Activated CD4-positive, CD25-positive, alpha-beta regulatory T cell treated with anti-CD3 and anti-CD28 coated beads, Interleukin-2, amount 50 U/mL, for 24 hours (primary cell): ENCODE results near the gene STAG3.
"Not testable (repeated sequence)": the region's sequence is repeated elsewhere in the genome, so short reads cannot be mapped to it uniquely, and the experiment has no call there.

ENCODE experiments used
- ATAC-seq, 2 donors: fragments of 150-1000 bp; cut with Tn5 transposase; one replicate each; pipeline ENCODE4 v1.10.0; 2021; ENCODE audit warnings: mild to moderate bottlenecking in 1 of 2, moderate library complexity in 1 of 2

The STAG3 gene

DNA sequence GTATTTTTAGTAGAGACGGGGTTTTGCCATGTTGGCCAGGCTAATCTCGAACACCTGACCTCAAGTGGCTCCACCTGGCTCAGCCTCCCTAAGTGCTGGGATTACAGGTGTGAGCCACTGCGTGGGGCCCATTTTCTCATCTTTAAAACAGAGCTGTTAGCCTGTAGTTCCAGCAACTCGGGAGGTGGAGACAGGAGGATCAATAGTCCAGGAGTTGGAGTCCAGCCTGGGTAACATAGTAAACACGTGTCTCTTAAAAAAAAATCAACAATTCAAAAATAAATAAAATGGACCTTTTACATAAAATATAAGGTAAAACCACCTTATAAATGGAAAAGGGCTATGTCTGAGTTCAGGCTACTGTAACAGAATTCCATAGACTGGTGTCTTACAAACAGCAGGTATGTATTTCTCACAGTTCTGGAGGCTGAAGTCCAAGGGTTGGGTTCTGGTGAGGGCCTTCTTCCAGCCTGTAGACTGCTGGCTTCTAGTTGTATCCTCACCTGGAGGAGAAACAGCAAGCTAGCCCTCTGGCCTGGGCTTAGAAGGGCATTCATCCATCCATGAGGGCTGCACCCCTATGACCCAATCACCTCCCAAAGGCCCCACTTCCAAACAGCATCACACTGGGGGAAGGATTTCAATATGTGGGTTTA lies 35.0 kb downstream of the STAG3 start:
- ATAC-seq, result no peak

DNA sequence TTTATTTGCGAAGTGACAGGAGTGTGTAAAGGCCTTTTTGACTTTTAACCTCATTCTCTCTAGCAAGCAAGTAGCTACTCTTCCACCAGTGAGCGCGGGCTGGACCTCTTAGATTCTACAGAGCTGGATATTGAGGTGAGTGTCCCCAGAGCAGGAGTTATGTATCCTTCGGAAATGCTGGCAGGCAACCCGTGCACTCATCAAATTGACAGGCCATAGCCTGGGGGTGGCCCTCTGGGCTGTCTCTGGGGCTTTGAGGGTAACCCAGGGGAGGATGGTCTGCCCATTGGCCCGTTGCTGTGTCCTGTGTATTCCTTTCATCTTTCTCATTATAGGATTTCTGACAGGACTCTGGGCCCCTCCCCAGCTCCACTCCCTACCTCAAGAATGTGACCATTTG lies 36.0 kb downstream of the STAG3 start:
- ATAC-seq, result no peak

GRCh38 chr7:100214356-100214755 lies 36.6 kb downstream of the STAG3 start:
- ATAC-seq, result not testable (repeated sequence)

DNA sequence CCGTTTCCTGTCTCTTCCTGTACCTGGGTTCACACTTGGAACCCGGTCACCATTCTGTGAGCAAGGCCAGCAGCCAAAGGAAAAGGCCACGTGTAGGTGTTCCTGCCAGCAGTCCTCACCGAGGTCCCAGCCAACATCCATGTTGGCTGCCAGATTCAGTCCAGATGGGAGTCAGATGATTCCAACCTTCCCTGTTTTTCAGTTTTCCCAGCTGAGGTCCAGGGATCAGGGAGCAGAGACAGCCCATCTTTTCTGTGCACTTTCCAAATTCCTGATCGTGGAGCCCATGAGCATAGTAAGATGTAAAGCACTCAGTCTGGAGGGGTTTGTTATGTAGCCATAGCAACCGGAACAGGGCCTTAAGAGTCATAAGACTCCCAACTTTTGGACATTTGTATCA lies 38.2 kb downstream of the STAG3 start:
- ATAC-seq, result no peak

DNA sequence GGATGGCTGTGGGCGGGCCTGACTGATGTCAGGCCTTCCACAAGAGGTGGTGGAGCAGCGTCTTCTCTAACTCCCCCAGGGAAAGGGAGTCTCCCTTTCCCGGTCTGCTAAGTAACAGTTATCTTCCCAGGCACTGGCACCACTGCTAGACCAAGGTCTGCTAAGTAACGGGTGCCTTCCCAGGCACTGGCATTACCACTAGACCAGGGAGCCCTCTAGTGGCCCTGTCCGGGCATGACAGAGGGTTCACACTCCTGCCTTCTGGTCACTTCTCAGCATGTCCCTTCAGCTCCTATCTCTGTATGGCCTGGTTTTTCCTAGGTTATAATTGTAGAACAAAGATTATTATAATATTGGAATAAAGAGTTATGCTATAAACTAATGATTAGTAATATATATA lies 40.2 kb downstream of the STAG3 start:
- ATAC-seq, result peak in 1 of 2 donors; percentile 0

DNA sequence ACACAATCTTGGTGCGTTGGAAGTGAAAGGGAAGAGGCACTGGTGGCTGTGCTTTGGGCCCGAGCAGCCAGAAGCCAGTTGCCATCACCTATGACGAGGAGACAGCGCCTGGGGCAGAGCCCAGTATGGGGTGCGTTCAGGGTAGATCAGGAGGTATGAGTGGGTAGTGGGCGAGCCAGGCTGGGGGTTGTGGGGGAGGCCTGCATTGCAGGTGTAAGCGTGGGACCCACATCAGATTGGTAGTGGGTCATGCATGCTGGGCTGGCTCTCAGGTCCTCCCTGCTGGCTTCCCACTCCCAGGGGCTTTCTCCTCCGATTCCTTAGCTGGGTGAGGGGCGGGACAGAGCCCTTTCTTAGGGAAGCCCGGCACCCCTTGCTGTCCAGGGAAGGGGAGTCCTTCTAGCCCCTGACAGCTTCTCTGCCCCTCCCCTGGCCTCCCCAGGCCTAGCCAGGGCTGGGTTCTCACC lies 41.6 kb downstream of the STAG3 start:
- ATAC-seq, result no peak

DNA sequence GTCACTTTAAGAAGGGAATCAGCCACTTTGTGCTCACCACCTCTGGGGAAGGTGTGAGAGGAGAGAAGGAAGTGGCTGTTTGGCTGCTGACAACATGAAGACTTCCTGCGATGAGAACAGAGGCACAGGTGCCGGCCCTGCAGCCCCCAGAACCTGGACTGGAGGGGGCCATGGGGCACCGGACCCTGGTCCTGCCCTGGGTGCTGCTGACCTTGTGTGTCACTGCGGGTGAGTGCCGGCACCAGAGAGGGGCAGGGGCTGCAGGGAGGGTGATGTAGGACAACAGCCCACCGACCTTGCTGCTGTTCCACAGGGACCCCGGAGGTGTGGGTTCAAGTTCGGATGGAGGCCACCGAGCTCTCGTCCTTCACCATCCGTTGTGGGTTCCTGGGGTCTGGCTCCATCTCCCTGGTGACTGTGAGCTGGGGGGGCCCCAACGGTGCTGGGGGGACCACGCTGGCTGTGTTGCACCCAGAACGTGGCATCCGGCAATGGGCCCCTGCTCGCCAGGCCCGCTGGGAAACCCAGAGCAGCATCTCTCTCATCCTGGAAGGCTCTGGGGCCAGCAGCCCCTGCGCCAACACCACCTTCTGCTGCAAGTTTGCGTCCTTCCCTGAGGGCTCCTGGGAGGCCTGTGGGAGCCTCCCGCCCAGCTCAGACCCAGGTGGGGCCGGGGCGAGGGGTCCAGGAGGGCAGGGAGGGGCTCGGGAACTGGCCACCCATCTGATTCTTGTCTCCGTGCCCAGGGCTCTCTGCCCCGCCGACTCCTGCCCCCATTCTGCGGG lies 42.3 kb downstream of the STAG3 start, which contains the start of gene PVRIG:
PVRIG (plus strand) TSS at position 149 of the 785 bp plus-strand sequence; CDS start at position 171, 22 bp downstream.
- ATAC-seq, result not testable (repeated sequence)

- peak in 1 of 2 donors; percentile 1 for ATAC-seq
These were observed 43.0 kb downstream of the STAG3 start for GRCh38 chr7:100220586-100221230.

- peak; percentile 73 to 76 for ATAC-seq
These were observed 43.6 kb downstream of the STAG3 start for GRCh38 chr7:100221231-100221718.

GRCh38 chr7:100221767-100222444 lies 44.2 kb downstream of the STAG3 start:
- no peak for ATAC-seq

- no peak for ATAC-seq
These were observed 44.9 kb downstream of the STAG3 start for GRCh38 chr7:100222445-100223132.

- ATAC-seq, result not testable (repeated sequence)
These were observed 45.7 kb downstream of the STAG3 start for GRCh38 chr7:100223376-100223927.

DNA sequence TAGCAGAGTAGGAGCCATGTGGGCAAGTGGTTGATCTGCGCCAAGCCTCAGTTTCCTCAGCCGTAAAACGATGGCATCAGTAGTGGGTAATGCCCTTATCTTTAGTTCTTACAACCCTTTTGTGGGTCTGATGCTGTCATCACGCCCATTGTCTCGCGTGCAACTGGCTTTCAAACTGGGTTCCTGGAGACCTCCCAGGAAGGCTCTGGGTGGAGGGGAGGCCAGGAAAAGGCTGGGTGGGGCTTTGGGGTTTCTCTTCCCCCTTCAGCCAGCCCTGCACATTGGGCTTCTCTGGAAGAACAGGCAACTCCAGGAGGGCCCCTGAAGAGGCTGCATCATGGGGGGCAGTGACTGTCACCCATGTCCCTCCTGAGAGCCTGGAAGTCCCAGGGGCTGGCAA lies 47.2 kb downstream of the STAG3 start:
- not testable (repeated sequence) for ATAC-seq

- peak in 1 of 2 donors; percentile 26 for ATAC-seq
These were observed 57.1 kb downstream of the STAG3 start for GRCh38 chr7:100234660-100235317.

DNA sequence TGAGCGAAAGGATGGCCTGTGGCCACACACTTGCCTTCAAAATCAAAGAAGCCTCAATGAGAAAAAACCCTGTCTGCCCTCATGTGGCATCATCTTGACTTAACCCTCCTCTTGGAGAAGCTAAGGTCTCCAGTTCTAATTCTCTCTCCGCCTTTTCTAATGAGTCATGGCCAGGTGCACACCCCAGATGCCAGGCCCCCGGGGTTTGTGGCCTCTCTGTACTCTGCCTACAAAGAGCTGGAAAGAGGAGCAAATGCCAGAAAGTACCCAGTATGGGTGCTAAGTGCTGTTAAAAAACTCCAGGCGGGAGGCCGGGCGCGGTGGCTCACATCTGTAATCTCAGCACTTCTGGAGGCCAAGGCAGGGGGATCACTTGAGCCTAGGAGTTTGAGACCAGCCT lies 62.3 kb downstream of the STAG3 start:
- ATAC-seq, result not testable (repeated sequence)

DNA sequence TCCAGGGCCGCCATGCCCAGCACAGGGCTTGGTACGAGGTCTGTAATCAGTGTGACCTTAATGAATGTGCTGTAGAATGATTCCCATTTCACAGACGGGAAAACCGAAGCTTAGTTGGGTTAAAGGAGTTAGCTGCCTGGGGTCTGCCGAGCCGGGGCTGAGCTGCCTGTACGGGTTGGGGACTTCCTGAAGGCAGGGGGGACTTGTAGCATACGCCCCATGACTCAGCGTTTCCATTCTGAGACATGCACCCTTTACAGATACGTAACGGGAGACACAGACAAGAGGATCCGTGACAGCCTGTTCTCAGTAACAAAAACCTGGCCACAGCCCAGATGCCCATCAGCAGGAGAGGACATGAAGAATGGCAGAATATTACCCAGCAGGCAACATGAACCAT lies 65.7 kb downstream of the STAG3 start:
- ATAC-seq, result peak; percentile 97

- not testable (repeated sequence) for ATAC-seq
These were observed 67.4 kb downstream of the STAG3 start for GRCh38 chr7:100244988-100245605.

DNA sequence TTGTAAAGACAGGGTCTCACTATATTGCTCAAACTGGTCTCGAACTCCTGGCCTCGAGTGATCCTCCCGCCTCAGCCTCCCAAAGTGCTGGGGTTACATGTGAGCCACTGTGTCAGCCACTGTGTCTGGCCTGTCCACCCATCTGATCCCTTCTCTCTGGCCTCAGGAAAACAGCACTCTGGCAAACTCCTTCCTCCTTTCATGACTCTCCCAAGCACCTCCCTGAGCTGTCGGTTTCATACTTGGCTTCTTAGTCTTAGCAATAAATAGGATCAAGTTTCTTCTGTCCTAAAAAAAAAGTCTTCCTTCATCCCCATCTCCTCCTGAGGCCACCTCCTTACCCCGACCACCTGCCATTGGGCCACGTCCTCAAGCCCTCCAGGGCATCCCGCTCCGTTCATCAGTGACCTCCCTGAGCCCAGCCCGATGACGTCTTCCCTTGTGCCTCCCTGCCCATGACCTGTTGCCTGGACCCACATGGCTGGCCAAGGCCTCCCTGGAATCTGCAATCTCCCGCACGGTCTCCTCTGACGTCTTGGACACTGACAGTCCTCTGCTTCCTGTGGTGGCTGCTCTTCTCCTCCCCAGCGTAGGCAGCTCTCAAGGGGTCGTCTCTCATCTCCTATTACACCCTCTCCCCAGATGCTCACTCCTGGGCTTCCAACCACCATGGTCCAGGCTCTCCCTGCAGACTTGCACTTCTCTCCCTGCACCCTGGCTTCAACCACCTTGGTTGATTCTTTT lies 68.6 kb downstream of the STAG3 start:
- ATAC-seq, result not testable (repeated sequence)

- not testable (repeated sequence) for ATAC-seq
These were observed 69.1 kb downstream of the STAG3 start for GRCh38 chr7:100246865-100247137.

- no peak for ATAC-seq
These were observed 69.5 kb downstream of the STAG3 start for GRCh38 chr7:100247152-100247757.
